WTC11 (cell line): ENCODE measurements around the gene PAPLN. TPM values are rescaled to one million over a fixed set of nuclear protein-coding genes. Genes with fewer than 3 reads are reported as not detected.

Experiments
- ATAC-seq: fragments of 200-7000 bp; cut with Tn5 transposase; 2 replicates; pipeline ENCODE4 v1.10.0; 2021; ENCODE audit warnings: mild to moderate bottlenecking, moderate library complexity
- CTCF ChIA-PET: fragments of 300-600 bp; sonication (Branson Sonifier 250); formaldehyde crosslinking; loops from one replicate; lab custom pipeline; 2021; ENCODE audit warnings: antibody characterized with exemption; lab: Charles Lee
- POLR2A ChIA-PET: fragments of 350-600 bp; sonication (Branson Sonifier 250); formaldehyde crosslinking; loops from one replicate; lab custom pipeline; 2021; ENCODE audit warnings: antibody characterized with exemption; lab: Charles Lee
- DNase-seq: peaks from one replicate; pipeline ENCODE4 v3.0.0; 2021; ENCODE audit warnings: low spot score
- H3K27ac Mint-ChIP-seq: 2 replicates; pipeline ENCODE4 v1.8.0; 2021; ENCODE audit warnings: mixed read lengths
- H3K27me3 Mint-ChIP-seq: 2 replicates; pipeline ENCODE4 v1.8.0; 2021; ENCODE audit warnings: low read depth, mild to moderate bottlenecking, moderate library complexity, mixed read lengths
- H3K36me3 Mint-ChIP-seq: 2 replicates; pipeline ENCODE4 v1.8.0; 2021; ENCODE audit warnings: mixed read lengths
- H3K4me1 Mint-ChIP-seq: 2 replicates; pipeline ENCODE4 v1.8.0; 2022; ENCODE audit warnings: mixed read lengths
- H3K4me3 Mint-ChIP-seq: 2 replicates; pipeline ENCODE4 v1.8.0; 2021; ENCODE audit warnings: mild to moderate bottlenecking, moderate library complexity, mixed read lengths
- H3K9me3 Mint-ChIP-seq: 2 replicates; pipeline ENCODE4 v1.8.0; 2021; ENCODE audit warnings: mixed read lengths
- ATF3 ChIP-seq: sonication (generic); formaldehyde crosslinking; conservative IDR thresholded peaks from 2 replicates; pipeline ENCODE4 v1.8.1; 2022; ENCODE audit warnings: mild to moderate bottlenecking, missing genetic modification reagents
- CBFB ChIP-seq: sonication (generic); formaldehyde crosslinking; IDR thresholded peaks from 2 replicates; pipeline ENCODE4 v1.8.1; 2022; ENCODE audit warnings: mild to moderate bottlenecking, low read depth, missing genetic modification reagents
- CREM ChIP-seq: sonication (generic); formaldehyde crosslinking; IDR thresholded peaks from 2 replicates; pipeline ENCODE4 v1.8.1; 2022; ENCODE audit warnings: mild to moderate bottlenecking, missing genetic modification reagents, moderate library complexity
- CTCF ChIP-seq: fragments of 200-600 bp; IDR thresholded peaks from 2 replicates; pipeline ENCODE4 v1.8.0; 2022; ENCODE audit warnings: antibody characterized with exemption
- FOXK1 ChIP-seq: sonication (generic); formaldehyde crosslinking; IDR thresholded peaks from 2 replicates; pipeline ENCODE4 v1.8.0; 2022; ENCODE audit warnings: mild to moderate bottlenecking, moderate library complexity, missing genetic modification reagents
- GTF2I ChIP-seq: fragments of 250-450 bp; sonication (Bioruptor Pico); conservative IDR thresholded peaks from 2 replicates; pipeline ENCODE4 v1.4.0; 2021; ENCODE audit warnings: mild to moderate bottlenecking
- HMGXB4 ChIP-seq: sonication (generic); formaldehyde crosslinking; IDR thresholded peaks from 2 replicates; pipeline ENCODE4 v1.8.1; 2023; ENCODE audit warnings: mild to moderate bottlenecking, moderate library complexity, missing genetic modification reagents
- IRF1 ChIP-seq: sonication (generic); formaldehyde crosslinking; IDR thresholded peaks from 2 replicates; pipeline ENCODE4 v1.8.0; 2023; ENCODE audit warnings: missing genetic modification reagents
- IRF2 ChIP-seq: sonication (generic); formaldehyde crosslinking; IDR thresholded peaks from 2 replicates; pipeline ENCODE4 v1.8.0; 2022; ENCODE audit warnings: low read depth, missing genetic modification reagents, borderline replicate concordance
- MXD4 ChIP-seq: fragments of 250-450 bp; sonication (Bioruptor Pico); IDR thresholded peaks from 2 replicates; pipeline ENCODE4 v1.8.0; 2021; ENCODE audit warnings: mild to moderate bottlenecking, moderate library complexity, borderline replicate concordance
- MYBL2 ChIP-seq: sonication (generic); formaldehyde crosslinking; IDR thresholded peaks from 2 replicates; pipeline ENCODE4 v1.8.1; 2023; ENCODE audit warnings: mild to moderate bottlenecking, moderate library complexity, missing genetic modification reagents
- NFE2L1 ChIP-seq: sonication (generic); formaldehyde crosslinking; IDR thresholded peaks from 2 replicates; pipeline ENCODE4 v1.8.1; 2023; ENCODE audit warnings: missing genetic modification reagents
- RELA ChIP-seq: sonication (generic); formaldehyde crosslinking; IDR thresholded peaks from 2 replicates; pipeline ENCODE4 v1.8.1; 2022; ENCODE audit warnings: missing genetic modification reagents, mild to moderate bottlenecking, borderline replicate concordance
- RORB ChIP-seq: fragments of 250-450 bp; sonication (Bioruptor Pico); IDR thresholded peaks from 2 replicates; pipeline ENCODE4 v1.9.0; 2021; ENCODE audit warnings: mild to moderate bottlenecking
- SMAD4 ChIP-seq: sonication (generic); formaldehyde crosslinking; IDR thresholded peaks from 2 replicates; pipeline ENCODE4 v1.8.0; 2022; ENCODE audit warnings: mild to moderate bottlenecking, missing genetic modification reagents
- SP1 ChIP-seq: sonication (generic); formaldehyde crosslinking; conservative IDR thresholded peaks from 2 replicates; pipeline ENCODE4 v1.8.1; 2022; ENCODE audit warnings: missing genetic modification reagents
- TCF7 ChIP-seq: sonication (generic); formaldehyde crosslinking; IDR thresholded peaks from 2 replicates; pipeline ENCODE4 v1.8.0; 2022; ENCODE audit warnings: mild to moderate bottlenecking, low read depth, missing genetic modification reagents, moderate library complexity
- ZBTB21 ChIP-seq: sonication (generic); formaldehyde crosslinking; IDR thresholded peaks from 2 replicates; pipeline ENCODE4 v1.8.1; 2023; ENCODE audit warnings: mild to moderate bottlenecking, missing genetic modification reagents, borderline replicate concordance
- ZNF121 ChIP-seq: sonication (generic); formaldehyde crosslinking; IDR thresholded peaks from 2 replicates; pipeline ENCODE4 v1.8.0; 2023; ENCODE audit warnings: missing genetic modification reagents
- ZSCAN18 ChIP-seq: fragments of 250-450 bp; sonication (Bioruptor Pico); IDR thresholded peaks from 2 replicates; pipeline ENCODE4 v2.1.2; 2022; ENCODE audit warnings: mild to moderate bottlenecking, moderate library complexity
- total RNA-seq: library from RNA; stranded (reverse); gene quantifications from 3 replicates; pipeline ENCODE4 v1.2.3, GENCODE V29; 2021
- TF ChIP-seq, protein P1 (sequence below): fragments of 250-450 bp; sonication (Bioruptor Pico); conservative IDR thresholded peaks from 2 replicates; pipeline ENCODE4 v1.9.0; 2021; ENCODE audit warnings: mild to moderate bottlenecking
- TF ChIP-seq, protein P2 (sequence below): sonication (generic); formaldehyde crosslinking; IDR thresholded peaks from 2 replicates; pipeline ENCODE4 v1.8.1; 2022; ENCODE audit warnings: mild to moderate bottlenecking, moderate library complexity, missing genetic modification reagents
- TF ChIP-seq, protein P3 (sequence below): sonication (generic); formaldehyde crosslinking; IDR thresholded peaks from 2 replicates; pipeline ENCODE4 v1.8.0; 2022; ENCODE audit warnings: mild to moderate bottlenecking, missing genetic modification reagents

The PAPLN gene
- total RNA-seq, 1 experiment from 2014 or later: 9.3 TPM

GRCh38 chr14:73234586-73235394, 2.5 kb upstream of the PAPLN start:
- ATAC-seq: no peak
- no peak for DNase-seq
- H3K36me3 Mint-ChIP-seq: no peaks in the 10 kb centered on the region
- H3K4me1 Mint-ChIP-seq: peaks cover 64% of the 10 kb centered on the region
- H3K27ac Mint-ChIP-seq: peak overlapping the region; percentile 67
- POLR2A ChIA-PET: no interaction called here
- peaks cover 45% of the 10 kb centered on the region for H3K27me3 Mint-ChIP-seq
- CTCF ChIA-PET: interaction anchor here (1.1 to 1.7 kb wide), 8 partner anchors 12 to 274 kb away, joined by 3 to 10 read pairs (median 5); partner anchors contain the start of gene PSEN1
- TF ChIP-seq GTF2I (CRISPR knock-in tag) (peak; percentile 82), ZNF121 (CRISPR knock-in tag) (peak; percentile 92), MYBL2 (CRISPR knock-in tag) (no peak), RORB (CRISPR knock-in tag) (no peak), CREM (CRISPR knock-in tag) (no peak), HMGXB4 (CRISPR knock-in tag) (no peak), SMAD4 (CRISPR knock-in tag) (no peak), CBFB (CRISPR knock-in tag) (no peak)
- TF ChIP-seq, protein P1, sequence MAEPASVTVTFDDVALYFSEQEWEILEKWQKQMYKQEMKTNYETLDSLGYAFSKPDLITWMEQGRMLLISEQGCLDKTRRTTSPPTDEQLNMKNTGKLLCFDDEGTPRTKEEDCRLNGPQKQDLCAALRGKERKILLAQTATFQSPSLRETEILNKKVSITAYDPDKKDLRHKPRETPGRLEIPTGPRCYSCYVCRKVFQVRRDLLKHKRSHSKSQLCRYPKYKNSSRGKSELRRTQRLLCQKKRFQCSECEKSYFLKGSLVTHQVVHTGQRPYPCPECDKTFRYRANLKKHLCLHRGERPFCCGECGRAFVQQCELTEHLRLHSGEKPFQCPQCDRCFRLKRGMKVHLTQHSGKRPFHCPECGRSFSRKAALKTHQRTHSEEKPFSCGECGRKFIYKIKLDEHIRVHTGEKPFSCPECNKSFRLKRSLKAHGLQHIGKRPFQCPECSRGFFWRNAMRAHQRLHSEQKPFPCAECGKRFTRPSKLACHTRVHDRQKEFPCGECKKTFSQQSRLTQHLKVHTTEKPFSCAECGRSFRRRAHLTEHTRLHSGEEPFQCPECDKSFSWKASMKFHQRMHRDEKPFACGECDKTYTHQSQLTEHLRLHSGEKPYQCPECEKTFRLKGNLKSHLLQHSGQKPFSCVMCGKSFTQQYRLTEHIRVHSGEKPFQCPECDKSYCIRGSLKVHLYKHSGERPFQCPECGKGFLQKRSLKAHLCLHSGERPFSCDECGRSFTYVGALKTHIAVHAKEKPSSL (CRISPR knock-in tag): no peak
- peak overlapping the region; percentile 75 for H3K4me3 Mint-ChIP-seq
- no peaks in the 10 kb centered on the region for H3K9me3 Mint-ChIP-seq

DNA sequence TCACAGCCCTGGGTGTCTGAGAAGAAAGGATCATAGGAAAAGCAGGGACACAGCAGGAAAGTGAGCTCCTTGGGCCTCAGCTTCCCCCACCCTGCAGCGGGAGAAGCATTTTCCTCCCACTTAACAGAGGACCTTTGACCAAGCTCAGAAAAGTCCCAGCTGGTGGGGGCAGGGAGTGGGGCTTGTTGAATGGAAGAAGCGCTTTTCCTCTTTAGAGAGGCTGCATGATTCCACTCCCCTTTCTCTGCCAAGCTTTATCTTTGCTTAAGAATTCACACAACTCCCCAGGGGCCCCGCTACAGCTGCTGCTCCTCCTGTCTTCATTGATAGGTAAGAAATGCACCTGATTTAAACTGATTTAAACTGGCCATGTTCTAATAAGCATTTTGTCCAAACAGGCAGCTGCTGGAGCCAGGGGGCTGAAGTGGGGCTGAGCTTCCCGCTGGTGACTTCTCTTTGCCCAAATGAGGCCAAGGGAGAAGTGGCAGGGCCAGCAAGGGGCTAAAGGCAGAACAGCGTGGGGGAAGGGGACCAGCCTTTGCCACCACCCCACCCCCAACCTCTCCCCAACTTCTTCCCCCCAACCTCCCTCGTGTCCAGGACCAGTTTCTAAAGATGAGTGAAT, 1.7 kb upstream of the PAPLN start:
- CTCF ChIA-PET: interaction anchor here (0.8 to 1.7 kb wide), 10 partner anchors 13 to 616 kb away, joined by 3 to 10 read pairs (median 5); partner anchors contain the start of genes PSEN1 and PTGR2
- peak; percentile 41 for DNase-seq
- Mint-ChIP-seq H3K27ac (peak overlapping the region; percentile 67), H3K4me1 (peaks cover 67% of the 10 kb centered on the region), H3K4me3 (peak overlapping the region; percentile 75), H3K36me3 (no peaks in the 10 kb centered on the region), H3K9me3 (no peaks in the 10 kb centered on the region), H3K27me3 (peaks cover 49% of the 10 kb centered on the region)
- POLR2A ChIA-PET: no interaction called here
- ATAC-seq: peak; percentile 7
- TF ChIP-seq ATF3 (no peak), ZBTB21 (CRISPR knock-in tag) (no peak), CREM (CRISPR knock-in tag) (no peak), CTCF (no peak), NFE2L1 (CRISPR knock-in tag) (peak; percentile 52; the same call in 1 of the 2 replicates), IRF1 (CRISPR knock-in tag) (no peak), MXD4 (no peak), FOXK1 (CRISPR knock-in tag) (no peak), TCF7 (no peak), IRF2 (CRISPR knock-in tag) (no peak), SP1 (CRISPR knock-in tag) (peak; percentile 49), ZSCAN18 (CRISPR knock-in tag) (no peak), RELA (no peak)
- TF ChIP-seq, protein P2, sequence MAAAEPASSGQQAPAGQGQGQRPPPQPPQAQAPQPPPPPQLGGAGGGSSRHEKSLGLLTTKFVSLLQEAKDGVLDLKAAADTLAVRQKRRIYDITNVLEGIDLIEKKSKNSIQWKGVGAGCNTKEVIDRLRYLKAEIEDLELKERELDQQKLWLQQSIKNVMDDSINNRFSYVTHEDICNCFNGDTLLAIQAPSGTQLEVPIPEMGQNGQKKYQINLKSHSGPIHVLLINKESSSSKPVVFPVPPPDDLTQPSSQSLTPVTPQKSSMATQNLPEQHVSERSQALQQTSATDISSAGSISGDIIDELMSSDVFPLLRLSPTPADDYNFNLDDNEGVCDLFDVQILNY (CRISPR knock-in tag): no peak
- TF ChIP-seq, protein P3, sequence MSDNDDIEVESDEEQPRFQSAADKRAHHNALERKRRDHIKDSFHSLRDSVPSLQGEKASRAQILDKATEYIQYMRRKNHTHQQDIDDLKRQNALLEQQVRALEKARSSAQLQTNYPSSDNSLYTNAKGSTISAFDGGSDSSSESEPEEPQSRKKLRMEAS (CRISPR knock-in tag): 0 out of 2 replicates have a peak, but pooled peaks have one; percentile 35
